Astrocyte of the cerebellum (primary cell): ENCODE measurements around the gene PPP2R2B.

Experiments used
- DNase-seq: peaks from one replicate; pipeline ENCODE4 v3.0.0-alpha.2; 2011; ENCODE audit warnings: low read depth
- H3K4me3 ChIP-seq: 2 replicates; pipeline ENCODE4 v1.5.1; 2011; ENCODE audit warnings: mild to moderate bottlenecking, low read depth, low read length, moderate library complexity
- in situ Hi-C: cut with HindIII; loops from 2 replicates; pipeline ENCODE4 v1.10.0; 2017; ENCODE audit warnings: low sequenced_read_pairs
- TF ChIP-seq, protein P1 (sequence below): IDR thresholded peaks from 2 replicates; pipeline ENCODE4 v1.5.1; 2012; ENCODE audit warnings: low read length, low read depth, moderate library complexity, mild to moderate bottlenecking; ENCODE audit errors: missing control alignments

Gene PPP2R2B

DNA sequence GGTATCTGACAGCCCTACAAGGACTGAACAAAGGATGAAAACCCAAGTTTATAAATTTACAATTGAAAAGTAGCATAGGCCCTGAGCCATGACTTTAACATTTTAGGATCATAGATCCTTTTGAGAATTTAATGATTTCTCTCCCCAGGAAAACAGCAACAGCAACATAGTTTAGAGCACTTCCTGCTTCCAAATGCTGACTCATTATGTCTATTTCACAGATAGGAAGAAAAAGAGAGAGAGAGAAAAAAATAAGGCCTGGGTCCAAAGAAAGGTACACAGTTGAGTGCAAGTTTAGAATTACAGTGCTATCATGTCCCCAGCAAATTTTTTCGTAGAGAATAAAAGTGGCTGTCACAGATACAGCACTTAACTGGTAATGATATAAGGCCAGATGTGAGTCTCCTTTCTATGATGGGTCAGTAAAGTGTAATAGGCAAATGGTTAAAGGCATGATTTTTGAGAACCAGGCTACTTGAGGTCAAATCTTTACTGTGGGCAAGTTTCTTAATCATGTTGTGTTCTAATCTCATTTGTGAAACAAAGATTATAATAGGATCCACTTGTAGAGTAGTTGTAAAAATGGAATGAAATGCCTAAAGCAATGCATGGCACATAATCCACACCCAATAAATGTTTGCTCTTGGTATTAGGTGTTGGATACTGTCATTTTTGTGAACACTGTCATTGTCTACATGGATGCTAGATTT is 12.3 kb upstream of the PPP2R2B start:
- TF ChIP-seq, protein P1, sequence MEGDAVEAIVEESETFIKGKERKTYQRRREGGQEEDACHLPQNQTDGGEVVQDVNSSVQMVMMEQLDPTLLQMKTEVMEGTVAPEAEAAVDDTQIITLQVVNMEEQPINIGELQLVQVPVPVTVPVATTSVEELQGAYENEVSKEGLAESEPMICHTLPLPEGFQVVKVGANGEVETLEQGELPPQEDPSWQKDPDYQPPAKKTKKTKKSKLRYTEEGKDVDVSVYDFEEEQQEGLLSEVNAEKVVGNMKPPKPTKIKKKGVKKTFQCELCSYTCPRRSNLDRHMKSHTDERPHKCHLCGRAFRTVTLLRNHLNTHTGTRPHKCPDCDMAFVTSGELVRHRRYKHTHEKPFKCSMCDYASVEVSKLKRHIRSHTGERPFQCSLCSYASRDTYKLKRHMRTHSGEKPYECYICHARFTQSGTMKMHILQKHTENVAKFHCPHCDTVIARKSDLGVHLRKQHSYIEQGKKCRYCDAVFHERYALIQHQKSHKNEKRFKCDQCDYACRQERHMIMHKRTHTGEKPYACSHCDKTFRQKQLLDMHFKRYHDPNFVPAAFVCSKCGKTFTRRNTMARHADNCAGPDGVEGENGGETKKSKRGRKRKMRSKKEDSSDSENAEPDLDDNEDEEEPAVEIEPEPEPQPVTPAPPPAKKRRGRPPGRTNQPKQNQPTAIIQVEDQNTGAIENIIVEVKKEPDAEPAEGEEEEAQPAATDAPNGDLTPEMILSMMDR = no peak
- H3K4me3 ChIP-seq = no peak overlapping the region
- in situ Hi-C loops = no loop called here
- no peak for DNase-seq

DNA sequence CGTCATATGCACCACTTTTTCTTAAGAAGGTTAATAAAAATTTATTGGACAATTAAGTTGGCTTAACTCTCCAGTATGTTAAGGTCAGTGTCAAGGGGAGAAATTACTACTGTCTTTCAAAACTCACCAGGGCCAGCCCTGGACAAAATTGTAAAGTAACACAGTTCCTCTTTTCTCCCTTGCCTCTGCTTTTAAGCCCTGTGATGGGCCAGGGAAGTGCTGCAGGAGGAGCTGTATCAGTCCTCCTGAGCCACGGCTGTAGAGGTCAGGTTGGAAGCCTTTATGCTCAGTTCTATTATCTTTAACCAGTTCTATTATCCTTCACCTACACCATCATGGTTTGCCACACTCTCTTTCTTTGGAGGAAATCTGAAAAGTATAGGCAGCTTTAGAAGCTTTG is 11.5 kb upstream of the PPP2R2B start:
- TF ChIP-seq, protein P1 = no peak
- no peak for DNase-seq
- no peak overlapping the region for H3K4me3 ChIP-seq
- in situ Hi-C loops = no loop called here

DNA sequence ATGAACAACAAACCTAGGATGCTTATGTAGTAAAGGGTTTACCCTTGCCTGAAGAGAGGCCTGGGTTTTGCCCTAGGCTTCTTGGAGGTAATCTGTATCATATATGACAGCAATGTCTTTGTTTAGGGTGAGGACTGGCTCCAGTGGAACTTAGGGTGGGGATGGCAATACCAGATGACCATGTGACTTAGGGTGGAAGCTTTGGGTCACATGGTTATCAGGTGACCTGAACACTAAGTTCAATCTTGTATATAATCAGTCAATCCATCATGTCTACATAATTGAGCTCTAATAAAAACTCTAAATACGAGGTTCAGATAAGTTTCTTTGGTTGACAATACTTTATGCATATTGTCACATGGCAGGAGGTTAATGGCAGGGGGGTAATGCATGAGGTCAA is 10.6 kb upstream of the PPP2R2B start:
- in situ Hi-C loops = no loop called here
- TF ChIP-seq, protein P1 = no peak
- no peak overlapping the region for H3K4me3 ChIP-seq
- DNase-seq = no peak

DNA sequence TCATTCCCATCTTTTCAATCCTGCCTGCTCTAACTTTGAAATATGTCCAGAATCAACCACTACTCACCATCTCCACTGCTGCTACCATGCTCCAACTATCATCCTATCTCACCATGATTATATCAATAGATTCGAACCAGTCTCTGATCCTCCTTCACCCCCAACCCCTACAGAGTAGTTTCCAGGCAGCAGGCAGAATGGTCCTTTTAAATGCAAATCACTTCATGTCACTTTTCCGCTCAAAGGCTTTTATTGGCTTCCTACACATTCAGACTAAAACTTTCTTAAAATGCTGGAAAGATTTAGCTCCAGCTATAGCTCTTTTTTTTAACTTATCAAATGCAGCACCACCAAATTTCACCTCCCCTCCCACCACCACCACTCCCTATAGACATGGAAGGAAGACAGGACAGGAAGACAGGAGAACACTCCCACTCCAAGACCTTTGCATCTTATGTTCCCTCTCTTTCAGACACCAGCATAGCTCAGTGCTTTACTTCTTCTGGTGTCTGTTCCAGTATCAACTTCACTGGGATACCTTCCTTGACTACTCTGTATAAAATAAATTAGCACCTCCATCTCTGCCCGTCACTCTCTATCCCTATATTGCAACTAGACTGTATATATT is 9.9 kb upstream of the PPP2R2B start:
- no peak for DNase-seq
- TF ChIP-seq, protein P1 = no peak
- H3K4me3 ChIP-seq = no peak overlapping the region
- in situ Hi-C loops = no loop called here

DNA sequence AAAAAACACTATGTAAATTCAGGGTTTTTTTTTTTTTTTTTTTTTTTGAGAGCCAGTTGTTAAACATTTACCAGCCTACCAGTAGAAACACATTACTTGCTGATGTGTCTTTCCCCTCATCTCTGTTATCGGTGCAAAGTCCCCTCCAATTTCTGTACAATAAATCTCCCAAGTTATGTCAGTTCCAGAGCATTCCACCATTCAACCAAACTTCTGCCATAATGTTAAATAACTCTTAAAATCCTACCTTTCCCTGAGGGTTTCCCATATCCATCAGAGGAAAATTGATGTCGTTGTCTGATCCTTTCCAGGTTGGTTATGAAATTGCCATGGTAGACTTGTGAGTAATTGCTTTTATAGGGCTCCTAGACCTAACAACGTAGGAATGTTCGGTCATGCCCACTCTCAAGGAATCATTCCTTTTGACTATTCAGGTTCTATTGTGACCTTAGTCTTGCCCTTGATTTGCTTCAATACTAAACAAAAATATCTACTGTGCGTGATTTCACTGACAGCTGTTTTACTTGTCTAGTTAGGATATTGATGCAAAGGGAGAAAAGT is 5.6 kb upstream of the PPP2R2B start:
- DNase-seq = no peak
- H3K4me3 ChIP-seq = no peak overlapping the region
- TF ChIP-seq, protein P1 = no peak
- in situ Hi-C loops = no loop called here

DNA sequence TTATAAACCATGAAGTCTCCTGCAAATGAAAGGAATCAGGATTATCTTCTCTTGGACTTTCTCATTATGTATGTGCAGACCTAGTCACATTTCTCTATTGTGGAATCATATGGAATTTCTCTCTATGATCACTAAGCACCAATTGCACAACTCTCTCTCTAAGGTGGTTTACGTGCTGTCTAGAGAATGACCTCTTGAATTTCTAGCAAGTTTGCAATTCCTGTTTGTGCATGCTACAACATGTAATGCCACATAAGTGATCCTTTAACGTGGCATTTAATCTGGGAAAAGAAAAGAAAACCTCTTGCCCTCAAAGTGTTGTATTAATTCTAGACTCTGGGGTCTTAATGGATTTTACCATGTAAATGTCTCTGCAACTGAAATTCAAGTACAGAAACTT is 5.0 kb upstream of the PPP2R2B start:
- DNase-seq = no peak
- in situ Hi-C loops = no loop called here
- H3K4me3 ChIP-seq = no peak overlapping the region
- TF ChIP-seq, protein P1 = no peak
